Measurements from ENCODE around the gene REX1BD.

REX1BD gene

DNA sequence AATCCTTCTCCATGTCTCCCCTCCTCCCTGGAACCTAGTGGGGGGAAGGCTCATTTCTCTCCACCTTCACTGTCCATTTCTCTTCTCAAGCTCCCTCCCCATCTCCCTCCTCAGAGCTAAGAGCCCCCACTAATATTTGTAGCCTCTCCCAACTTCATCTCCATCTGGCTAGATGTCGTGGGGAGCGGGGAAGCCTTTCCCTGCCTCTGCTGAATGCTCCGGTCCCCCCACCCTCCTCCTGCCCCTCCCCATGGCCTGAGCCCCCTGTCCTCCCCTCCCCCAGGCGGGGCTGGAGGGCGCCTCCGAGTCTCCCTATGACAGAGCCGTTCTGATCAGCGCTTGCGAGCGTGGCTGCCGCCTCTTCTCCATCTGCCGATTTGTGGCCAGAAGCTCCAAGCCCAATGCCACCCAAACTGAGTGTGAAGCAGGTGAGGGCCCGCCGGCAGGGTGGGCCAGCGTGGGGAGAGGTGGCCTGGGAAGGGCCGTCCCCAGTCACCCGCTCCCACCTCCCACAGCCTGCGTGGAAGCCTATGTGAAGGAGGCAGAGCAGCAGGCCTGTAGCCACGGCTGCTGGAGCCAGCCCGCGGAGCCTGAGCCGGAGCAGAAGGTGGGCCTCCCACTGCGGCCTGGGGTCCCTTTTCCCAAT is 25.1 kb downstream of the REX1BD start:
- TF ChIP-seq, protein P1, sequence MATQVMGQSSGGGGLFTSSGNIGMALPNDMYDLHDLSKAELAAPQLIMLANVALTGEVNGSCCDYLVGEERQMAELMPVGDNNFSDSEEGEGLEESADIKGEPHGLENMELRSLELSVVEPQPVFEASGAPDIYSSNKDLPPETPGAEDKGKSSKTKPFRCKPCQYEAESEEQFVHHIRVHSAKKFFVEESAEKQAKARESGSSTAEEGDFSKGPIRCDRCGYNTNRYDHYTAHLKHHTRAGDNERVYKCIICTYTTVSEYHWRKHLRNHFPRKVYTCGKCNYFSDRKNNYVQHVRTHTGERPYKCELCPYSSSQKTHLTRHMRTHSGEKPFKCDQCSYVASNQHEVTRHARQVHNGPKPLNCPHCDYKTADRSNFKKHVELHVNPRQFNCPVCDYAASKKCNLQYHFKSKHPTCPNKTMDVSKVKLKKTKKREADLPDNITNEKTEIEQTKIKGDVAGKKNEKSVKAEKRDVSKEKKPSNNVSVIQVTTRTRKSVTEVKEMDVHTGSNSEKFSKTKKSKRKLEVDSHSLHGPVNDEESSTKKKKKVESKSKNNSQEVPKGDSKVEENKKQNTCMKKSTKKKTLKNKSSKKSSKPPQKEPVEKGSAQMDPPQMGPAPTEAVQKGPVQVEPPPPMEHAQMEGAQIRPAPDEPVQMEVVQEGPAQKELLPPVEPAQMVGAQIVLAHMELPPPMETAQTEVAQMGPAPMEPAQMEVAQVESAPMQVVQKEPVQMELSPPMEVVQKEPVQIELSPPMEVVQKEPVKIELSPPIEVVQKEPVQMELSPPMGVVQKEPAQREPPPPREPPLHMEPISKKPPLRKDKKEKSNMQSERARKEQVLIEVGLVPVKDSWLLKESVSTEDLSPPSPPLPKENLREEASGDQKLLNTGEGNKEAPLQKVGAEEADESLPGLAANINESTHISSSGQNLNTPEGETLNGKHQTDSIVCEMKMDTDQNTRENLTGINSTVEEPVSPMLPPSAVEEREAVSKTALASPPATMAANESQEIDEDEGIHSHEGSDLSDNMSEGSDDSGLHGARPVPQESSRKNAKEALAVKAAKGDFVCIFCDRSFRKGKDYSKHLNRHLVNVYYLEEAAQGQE (IDR thresholded peaks at IDR 0.05; ENCODE audit: insufficient read depth in 1 of 2, low read depth in 2 of 2, low read length in 2 of 2): no peak
- TF ChIP-seq FOXP2 (optimal IDR thresholded peaks at IDR 0.05; ENCODE audit: borderline replicate concordance, extremely low read depth, extremely low read length, insufficient read depth) (no peak), TAF1 (IDR thresholded peaks at IDR 0.05; ENCODE audit: borderline replicate concordance, insufficient read depth, low read length) (no peak), POLR2AphosphoS5 (IDR thresholded peaks at IDR 0.05; ENCODE audit: low read depth, low read length) (no peak), SIN3A (IDR thresholded peaks at IDR 0.05; ENCODE audit: borderline replicate concordance, insufficient read depth, low read length) (no peak)

DNA sequence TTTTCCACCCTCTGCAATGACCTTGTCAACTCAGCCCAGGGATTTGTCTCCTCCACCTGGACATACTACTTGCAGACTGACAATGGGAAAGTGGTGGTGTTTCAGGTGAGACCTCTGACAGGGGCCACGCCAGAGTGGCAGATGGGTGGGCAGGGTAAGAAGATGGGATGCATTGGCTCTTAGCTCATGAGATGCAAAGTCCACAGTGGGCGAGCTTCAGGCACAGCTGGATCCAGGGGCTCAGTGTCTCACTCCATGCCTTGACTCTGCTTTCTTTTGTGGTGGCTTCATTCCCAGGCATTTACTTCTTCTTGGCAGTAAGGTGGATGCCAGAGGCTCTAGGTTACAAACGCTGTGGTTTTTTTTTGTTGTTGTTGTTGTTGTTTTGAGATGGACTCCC is 27.4 kb downstream of the REX1BD start:
- TF ChIP-seq TAF1 (IDR thresholded peaks at IDR 0.05; ENCODE audit: borderline replicate concordance, insufficient read depth, low read length) (no peak), FOXP2 (optimal IDR thresholded peaks at IDR 0.05; ENCODE audit: borderline replicate concordance, extremely low read depth, extremely low read length, insufficient read depth) (no peak), SIN3A (IDR thresholded peaks at IDR 0.05; ENCODE audit: borderline replicate concordance, insufficient read depth, low read length) (no peak), POLR2AphosphoS5 (IDR thresholded peaks at IDR 0.05; ENCODE audit: low read depth, low read length) (no peak)
- TF ChIP-seq, protein P1 (IDR thresholded peaks at IDR 0.05; ENCODE audit: insufficient read depth in 1 of 2, low read depth in 2 of 2, low read length in 2 of 2): no peak

DNA sequence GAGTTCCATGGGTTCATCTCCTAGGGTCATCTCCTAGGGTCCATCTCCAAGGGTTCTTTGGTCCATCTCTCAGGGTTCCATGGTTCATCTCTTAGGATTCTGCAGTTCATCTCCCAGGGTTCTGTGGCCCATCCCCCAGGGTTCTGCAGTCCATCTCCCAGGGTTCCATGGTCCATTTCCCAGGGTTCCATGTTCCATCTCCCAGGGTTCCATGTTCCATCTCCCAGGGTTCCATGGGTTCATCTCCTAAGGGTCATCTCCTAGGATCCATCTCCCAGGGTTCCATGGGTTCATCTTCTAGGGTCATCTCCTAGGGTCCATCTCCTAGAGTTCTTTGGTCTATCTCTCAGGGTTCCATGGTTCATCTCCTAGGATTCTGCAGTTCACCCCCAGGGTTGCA is 29.0 kb downstream of the REX1BD start:
- TF ChIP-seq FOXP2 (optimal IDR thresholded peaks at IDR 0.05; ENCODE audit: borderline replicate concordance, extremely low read depth, extremely low read length, insufficient read depth) (no peak), SIN3A (IDR thresholded peaks at IDR 0.05; ENCODE audit: borderline replicate concordance, insufficient read depth, low read length) (no peak), TAF1 (IDR thresholded peaks at IDR 0.05; ENCODE audit: borderline replicate concordance, insufficient read depth, low read length) (no peak), POLR2AphosphoS5 (IDR thresholded peaks at IDR 0.05; ENCODE audit: low read depth, low read length) (no peak)
- TF ChIP-seq, protein P1 (IDR thresholded peaks at IDR 0.05; ENCODE audit: insufficient read depth in 1 of 2, low read depth in 2 of 2, low read length in 2 of 2): no peak

DNA sequence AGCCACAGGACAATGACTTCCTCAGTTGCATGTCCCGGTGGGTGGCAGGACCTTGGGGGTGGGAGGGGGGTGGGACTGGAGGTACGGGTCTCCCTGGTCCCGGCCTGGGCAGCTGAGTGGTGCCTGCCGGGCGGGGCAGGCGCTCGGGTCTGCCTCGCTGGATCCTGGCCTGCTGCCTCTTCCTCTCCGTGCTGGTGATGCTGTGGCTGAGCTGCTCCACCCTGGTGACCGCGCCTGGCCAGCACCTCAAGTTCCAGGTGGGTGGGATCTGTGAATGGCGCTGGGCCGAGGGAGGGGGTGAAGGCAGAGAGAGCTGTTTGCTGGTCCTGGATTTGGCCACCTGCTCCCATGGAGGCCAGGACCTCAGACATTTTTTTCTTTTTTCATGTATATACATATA is 29.6 kb downstream of the REX1BD start:
- no peak for TF ChIP-seq TAF1 (IDR thresholded peaks at IDR 0.05; ENCODE audit: borderline replicate concordance, insufficient read depth, low read length)
- TF ChIP-seq, protein P1 (IDR thresholded peaks at IDR 0.05; ENCODE audit: insufficient read depth in 1 of 2, low read depth in 2 of 2, low read length in 2 of 2): no peak
- TF ChIP-seq POLR2AphosphoS5 (IDR thresholded peaks at IDR 0.05; ENCODE audit: low read depth, low read length): no peak
- TF ChIP-seq SIN3A (IDR thresholded peaks at IDR 0.05; ENCODE audit: borderline replicate concordance, insufficient read depth, low read length): no peak
- TF ChIP-seq FOXP2 (optimal IDR thresholded peaks at IDR 0.05; ENCODE audit: borderline replicate concordance, extremely low read depth, extremely low read length, insufficient read depth): no peak

All from PFSK-1 (cell line).